GM12878 (cell line): Measurements from ENCODE around the gene THTPA. TPM values are rescaled to one million over a fixed set of nuclear protein-coding genes. Genes with fewer than 3 reads are reported as not detected.

Source experiments
- ATAC-seq: fragments of 200-7000 bp; cut with Tn5 transposase; 3 replicates; pipeline ENCODE4 v1.9.1; 2020; ENCODE audit warnings: mild to moderate bottlenecking, moderate library complexity
- BruUV-seq: library from RNA; stranded (reverse); fragments of 400-500 nt; replicated peaks from 2 replicates; lab custom pipeline; 2021; lab: Mats Ljungman, UMichigan
- CTCF ChIA-PET: fragments of 300-600 bp; sonication (Branson Sonifier 250); formaldehyde crosslinking; extraction: SDS; loops from one replicate; lab custom pipeline; 2021; ENCODE audit warnings: inconsistent platforms; lab: Yijun Ruan, JAX
- POLR2A ChIA-PET: fragments of 350-600 bp; formaldehyde crosslinking; extraction: SDS; loops from one replicate; lab custom pipeline; 2021; ENCODE audit warnings: inconsistent platforms; lab: Charles Lee
- RAD21 ChIA-PET: fragments of 300-600 bp; sonication (Branson Sonifier 250); formaldehyde crosslinking; loops from one replicate; lab custom pipeline; 2023; ENCODE audit warnings: antibody characterized with exemption; ENCODE audit not compliant: unreplicated experiment; lab: Charles Lee
- SMC1A ChIA-PET: fragments of 300-600 bp; sonication (Branson Sonifier 250); formaldehyde crosslinking; loops from one replicate; lab custom pipeline; 2023; ENCODE audit not compliant: unreplicated experiment, uncharacterized antibody; lab: Charles Lee
- DNase-seq: peaks from one replicate; pipeline ENCODE4 v3.0.0-alpha.2; 2011; ENCODE audit warnings: low read depth, low spot score
- FAIRE-seq: peaks from 3 replicates; lab custom pipeline; 2011; peaks lifted over from hg19 to GRCh38; lab: Jason Lieb, UNC
- H2AFZ ChIP-seq: 2 replicates; pipeline ENCODE4 v1.6.0; 2011; ENCODE audit warnings: low read depth, low read length, control low read depth; ENCODE audit not compliant: control insufficient read depth
- H3K27ac ChIP-seq: 2 replicates; pipeline ENCODE4 v1.5.1; 2011; ENCODE audit warnings: control low read depth; ENCODE audit not compliant: control insufficient read depth, insufficient read depth
- H3K27me3 ChIP-seq, 2 experiments: replicated peaks in 1 of 2; 2 replicates each; pipeline versions ENCODE4 v1.6.0 to v1.6.1; 2011; ENCODE audit warnings: low read length in 1 of 2; ENCODE audit not compliant: control insufficient read depth in 2 of 2, insufficient read depth in 2 of 2
- H3K36me3 ChIP-seq, 2 experiments: 2 replicates each; pipeline ENCODE4 v1.5.1; 2011; ENCODE audit warnings: low read length in 1 of 2; ENCODE audit not compliant: control insufficient read depth in 2 of 2, insufficient read depth in 2 of 2
- H3K4me1 ChIP-seq: 2 replicates; pipeline ENCODE4 v1.6.1; 2011; ENCODE audit warnings: mild to moderate bottlenecking, low read length, moderate library complexity, mixed read lengths; ENCODE audit not compliant: control insufficient read depth, insufficient read depth
- H3K4me2 ChIP-seq: 2 replicates; pipeline ENCODE4 v1.6.0; 2011; ENCODE audit warnings: control low read depth; ENCODE audit not compliant: control insufficient read depth, insufficient read depth
- H3K4me3 ChIP-seq: fragments of 200-600 bp; sonication (generic); 2 replicates; pipeline ENCODE4 v1.5.1; 2016
- H3K79me2 ChIP-seq: 2 replicates; pipeline ENCODE4 v1.6.0; 2011; ENCODE audit warnings: low read length; ENCODE audit not compliant: control insufficient read depth, insufficient read depth
- H3K9ac ChIP-seq: 2 replicates; pipeline ENCODE4 v1.8.0; 2011; ENCODE audit warnings: low read length, control low read depth, mixed read lengths; ENCODE audit not compliant: control insufficient read depth, insufficient read depth
- H3K9me3 ChIP-seq: replicated peaks from 3 replicates; pipeline ENCODE4 v1.5.1; 2011; ENCODE audit warnings: mild to moderate bottlenecking, low read length; ENCODE audit not compliant: control insufficient read depth, insufficient read depth
- H4K20me1 ChIP-seq: 2 replicates; pipeline ENCODE4 v1.6.0; 2011; ENCODE audit not compliant: control insufficient read depth, insufficient read depth
- BRCA1 ChIP-seq: IDR thresholded peaks from 2 replicates; pipeline ENCODE4 v1.6.1; 2011; ENCODE audit warnings: low read depth, low read length, improper control_type of control experiment
- CBX3 ChIP-seq: fragments of 200-600 bp; sonication (generic); IDR thresholded peaks from 2 replicates; pipeline ENCODE4 v1.6.1; 2016; ENCODE audit warnings: low read depth, borderline replicate concordance
- CBX5 ChIP-seq: sonication (generic); IDR thresholded peaks from 2 replicates; pipeline ENCODE4 v1.6.1; 2016; ENCODE audit warnings: low read depth, moderate library complexity, mild to moderate bottlenecking, inconsistent platforms
- CREM ChIP-seq: IDR thresholded peaks from 2 replicates; pipeline ENCODE4 v1.6.1; 2014; ENCODE audit warnings: antibody characterized with exemption, low read depth
- E2F4 ChIP-seq: IDR thresholded peaks from 2 replicates; pipeline ENCODE4 v1.6.1; 2012; ENCODE audit warnings: low read depth, low read length, improper control_type of control experiment
- IKZF2 ChIP-seq, 2 experiments: fragments of 450-650 bp; IDR thresholded peaks; 2 replicates each; pipeline ENCODE4 v1.6.1; 2017; ENCODE audit warnings: mild to moderate bottlenecking in 2 of 2, moderate library complexity in 2 of 2
- KAT2A ChIP-seq: conservative IDR thresholded peaks from 2 replicates; pipeline ENCODE4 v1.6.1; 2011; ENCODE audit warnings: low read depth, low read length; ENCODE audit not compliant: control insufficient read depth
- KLF5 ChIP-seq: fragments of 450-650 bp; IDR thresholded peaks from 2 replicates; pipeline ENCODE4 v1.6.1; 2014; ENCODE audit warnings: mild to moderate bottlenecking; ENCODE audit not compliant: partially characterized antibody
- NFIC ChIP-seq: IDR thresholded peaks from 2 replicates; pipeline ENCODE4 v1.6.1; 2012; ENCODE audit warnings: low read depth, mild to moderate bottlenecking, inconsistent platforms, low read length, moderate library complexity
- NR2C1 ChIP-seq: fragments of 450-650 bp; IDR thresholded peaks from 2 replicates; pipeline ENCODE4 v1.6.1; 2017; ENCODE audit warnings: antibody characterized with exemption, mild to moderate bottlenecking, moderate library complexity
- POU2F2 ChIP-seq: IDR thresholded peaks from 3 replicates; pipeline ENCODE4 v1.6.1; 2011; ENCODE audit warnings: low read depth, mild to moderate bottlenecking, low read length, borderline replicate concordance
- RELA ChIP-seq: fragments of 450-650 bp; IDR thresholded peaks from 2 replicates; pipeline ENCODE4 v1.8.0; 2014; ENCODE audit warnings: borderline replicate concordance; ENCODE audit not compliant: partially characterized antibody
- STAT3 ChIP-seq: IDR thresholded peaks from 2 replicates; pipeline ENCODE4 v1.6.1; 2011; ENCODE audit warnings: low read depth, low read length, improper control_type of control experiment
- ZBED1 ChIP-seq: IDR thresholded peaks from 2 replicates; pipeline ENCODE4 v1.6.1; 2016; ENCODE audit warnings: borderline replicate concordance
- WGBS: methylation state at CpG from one replicate; pipeline ENCODE4 v1.1.6; 2016; ENCODE audit warnings: low lambda C conversion rate; ENCODE audit not compliant: insufficient replicate concordance, insufficient coverage; ENCODE audit errors: missing lambda C conversion rate; 5-methylcytosine and 5-hydroxymethylcytosine counted together
- in situ Hi-C: fragments of 300-500 bp; cut with MboI; formaldehyde crosslinking; loops from 9 replicates; pipeline ENCODE4 v1.14.3; 2018; ENCODE audit warnings: mixed read lengths
- intact Hi-C: fragments of 100-400 bp; cut with micrococcal nuclease; formaldehyde crosslinking; loops from one replicate; pipeline ENCODE4 v1.14.2; 2022; ENCODE audit not compliant: unreplicated experiment
- polyA plus RNA-seq, 11 experiments: library from polyadenylated mRNA; depleted of rRNA in 4 of 11; unstranded in 6 of 11; stranded (reverse) in 5 of 11; fragments of >200 nt; fragmentation: Nextera tagmentation in 4 of 11; fragmentation: Illumina TruSeq in 1 of 11; extraction: Ambion mirVana in 4 of 11; extraction: Trizol in 1 of 11; gene quantifications; 1 replicate in 1 of 11; 2 replicates in 10 of 11; pipeline versions ENCODE4 v1.2.1 to v1.2.3, GENCODE V29; 2011 to 2016; ENCODE audit warnings: inconsistent platforms in 2 of 11, missing spikeins in 2 of 11, low read depth in 1 of 11
- total RNA-seq, 4 experiments: library from RNA; depleted of rRNA in 3 of 4; stranded (reverse); fragments of >200 nt in 3 of 4; fragmentation: Illumina TruSeq in 1 of 4; extraction: Trizol in 1 of 4; gene quantifications; 2 replicates each; pipeline versions ENCODE4 v1.2.1 to v1.2.3, GENCODE V29; 2013 to 2021
- TF ChIP-seq, protein P1 (sequence below): fragments of 450-650 bp; IDR thresholded peaks from 2 replicates; pipeline ENCODE4 v1.6.1; 2017; ENCODE audit warnings: low read depth, mild to moderate bottlenecking, moderate library complexity
- TF ChIP-seq, protein P2 (sequence below): IDR thresholded peaks from 2 replicates; pipeline ENCODE4 v1.6.1; 2011; ENCODE audit warnings: low read depth, low read length, improper control_type of control experiment, borderline replicate concordance

Gene THTPA
- total and polyA plus RNA-seq, 10 of the 15 experiments (the other 5 are each of a cell fraction or from before 2014, with no cell fraction given) = 3.1 to 24.9 (median 12.8) TPM

DNA sequence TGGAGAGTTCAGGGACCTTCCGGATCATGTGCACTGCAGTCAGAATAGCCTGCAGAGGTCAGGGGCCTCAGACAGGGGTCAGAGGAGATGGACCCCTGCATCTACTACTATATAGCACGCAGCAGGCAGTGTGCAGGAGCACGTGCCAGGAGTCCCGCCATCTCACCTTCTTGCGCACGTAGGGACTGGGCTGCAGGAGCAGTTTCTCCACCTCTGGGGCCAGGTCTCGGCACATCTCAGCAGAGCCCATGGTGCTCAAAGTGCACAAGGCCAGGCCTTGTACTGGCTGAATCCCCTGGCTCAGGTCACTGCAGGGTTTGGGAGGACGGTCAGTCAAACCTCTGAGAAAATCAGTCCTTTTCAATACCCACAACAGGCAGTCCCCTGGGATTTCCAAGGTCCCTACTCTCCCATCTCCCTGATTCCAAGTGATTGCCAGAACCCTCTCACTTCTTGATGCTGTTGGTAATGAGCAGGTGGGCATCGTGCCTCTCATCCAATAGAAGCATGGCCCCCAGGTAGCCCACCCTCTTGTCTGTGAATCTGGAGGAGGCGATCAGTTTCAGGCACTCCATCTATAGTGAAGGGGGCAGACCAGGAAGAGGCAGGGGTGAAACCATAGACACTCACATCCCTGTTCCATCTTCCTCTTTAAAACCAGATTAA lies 10.2 kb downstream of the THTPA start:
- H3K9me3 ChIP-seq = no peaks in the 10 kb centered on the region
- 94% methylated on average over 10 of the region's 10 CpGs for WGBS
- H3K36me3 ChIP-seq = peaks cover 9 to 12% of the 10 kb centered on the region in 2 experiments; a peak in 3 of 4 replicates
- FAIRE-seq = no peak
- no TSS peak for BruUV-seq
- SMC1A ChIA-PET = interaction anchor here (1.1 to 9.7 kb wide), 4 partner anchors 9 to 87 kb away, joined by 4 to 124 read pairs (median 7); partner anchors contain the start of gene THTPA
- RAD21 ChIA-PET = interaction anchor here (1.5 kb wide), 1 partner anchor 66 kb away, joined by 3 read pairs; no protein-coding TSS in a partner anchor
- H3K79me2 ChIP-seq = peaks cover 13% of the 10 kb centered on the region
- POLR2A ChIA-PET = interaction anchor here (1.1 to 1.8 kb wide), 3 partner anchors 8 to 280 kb away, joined by 3 to 8 read pairs (median 4); no protein-coding TSS in a partner anchor
- peak overlapping the region; percentile 93 for H3K4me3 ChIP-seq
- TF ChIP-seq, protein P1, sequence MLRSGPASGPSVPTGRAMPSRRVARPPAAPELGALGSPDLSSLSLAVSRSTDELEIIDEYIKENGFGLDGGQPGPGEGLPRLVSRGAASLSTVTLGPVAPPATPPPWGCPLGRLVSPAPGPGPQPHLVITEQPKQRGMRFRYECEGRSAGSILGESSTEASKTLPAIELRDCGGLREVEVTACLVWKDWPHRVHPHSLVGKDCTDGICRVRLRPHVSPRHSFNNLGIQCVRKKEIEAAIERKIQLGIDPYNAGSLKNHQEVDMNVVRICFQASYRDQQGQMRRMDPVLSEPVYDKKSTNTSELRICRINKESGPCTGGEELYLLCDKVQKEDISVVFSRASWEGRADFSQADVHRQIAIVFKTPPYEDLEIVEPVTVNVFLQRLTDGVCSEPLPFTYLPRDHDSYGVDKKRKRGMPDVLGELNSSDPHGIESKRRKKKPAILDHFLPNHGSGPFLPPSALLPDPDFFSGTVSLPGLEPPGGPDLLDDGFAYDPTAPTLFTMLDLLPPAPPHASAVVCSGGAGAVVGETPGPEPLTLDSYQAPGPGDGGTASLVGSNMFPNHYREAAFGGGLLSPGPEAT = no peak
- TF ChIP-seq, protein P2, sequence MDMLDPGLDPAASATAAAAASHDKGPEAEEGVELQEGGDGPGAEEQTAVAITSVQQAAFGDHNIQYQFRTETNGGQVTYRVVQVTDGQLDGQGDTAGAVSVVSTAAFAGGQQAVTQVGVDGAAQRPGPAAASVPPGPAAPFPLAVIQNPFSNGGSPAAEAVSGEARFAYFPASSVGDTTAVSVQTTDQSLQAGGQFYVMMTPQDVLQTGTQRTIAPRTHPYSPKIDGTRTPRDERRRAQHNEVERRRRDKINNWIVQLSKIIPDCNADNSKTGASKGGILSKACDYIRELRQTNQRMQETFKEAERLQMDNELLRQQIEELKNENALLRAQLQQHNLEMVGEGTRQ = no peak
- no peak for TF ChIP-seq POU2F2
- TF ChIP-seq CBX5 = no peak
- no peak for TF ChIP-seq CREM
- no peak for TF ChIP-seq ZBED1
- no peak for TF ChIP-seq STAT3
- no peak for TF ChIP-seq KLF5
- TF ChIP-seq NFIC = no peak
- TF ChIP-seq NR2C1 = no peak
- TF ChIP-seq RELA = no peak
- TF ChIP-seq IKZF2 (IDR thresholded peaks at IDR 0.05) = no peak
- no peak for TF ChIP-seq KAT2A
- no peak for TF ChIP-seq BRCA1
- no peak for TF ChIP-seq CBX3
- TF ChIP-seq E2F4 = no peak
- H2AFZ ChIP-seq = no peak overlapping the region
- H3K4me1 ChIP-seq = peaks cover 11% of the 10 kb centered on the region
- no peaks in the 10 kb centered on the region for H4K20me1 ChIP-seq
- H3K4me2 ChIP-seq = peak overlapping the region; percentile 92
- H3K9ac ChIP-seq = peak overlapping the region; percentile 66; the same call in 1 of the 2 replicates
- H3K27ac ChIP-seq = peak overlapping the region; percentile 76; the same call in 1 of the 2 replicates
- no peak for DNase-seq
- no peak for ATAC-seq
- no peaks in the 10 kb centered on the region for H3K27me3 ChIP-seq
- in situ Hi-C loops = no loop called here
- CTCF ChIA-PET = interaction anchor here (1.0 to 3.5 kb wide), 5 partner anchors 9 to 91 kb away, joined by 3 to 33 read pairs (median 13); partner anchors contain the start of gene THTPA
- intact Hi-C loops = no loop called here
